Skeletal muscle cell (primary cell): Measurements from ENCODE around the gene SCYGR6.
A peak's percentile ranks its signal among the peaks of the same experiment; 100 is the strongest.

Experiments used
- DNase-seq: peaks from one replicate; pipeline ENCODE4 v3.0.0-alpha.2; 2010; ENCODE audit warnings: low read depth
- H3K4me3 ChIP-seq: 2 replicates; pipeline ENCODE4 v1.5.1; 2011; ENCODE audit warnings: low read depth, mild to moderate bottlenecking, control low read depth, low read length, moderate library complexity

Gene SCYGR6

GRCh38 chr2:227717687-227718567 is 6.6 kb downstream of the SCYGR6 start, which contains the start of gene SLC19A3:
TSS of gene SLC19A3 (minus strand) at chr2:227718028. CDS start at chr2:227702318, 15,710 bp downstream.
- DNase-seq, result peak; percentile 69
- H3K4me3 ChIP-seq, result peak within 1 kb of the TSS; percentile 51

GRCh38 chr2:227716501-227716900 is 8.1 kb downstream of the SCYGR6 start:
- no peak for DNase-seq
- H3K4me3 ChIP-seq, result no peak overlapping the region

GRCh38 chr2:227713291-227713690 is 11.3 kb downstream of the SCYGR6 start:
- no peak for DNase-seq

GRCh38 chr2:227710986-227711385 is 13.6 kb downstream of the SCYGR6 start:
- DNase-seq, result no peak
- no peak overlapping the region for H3K4me3 ChIP-seq

More at GRCh38 chr2:227713291-227713690, 11.3 kb downstream of the SCYGR6 start:
- no peak overlapping the region for H3K4me3 ChIP-seq

GRCh38 chr2:227707390-227707789 is 17.2 kb downstream of the SCYGR6 start:
- H3K4me3 ChIP-seq, result no peak overlapping the region
- no peak for DNase-seq

- H3K4me3 ChIP-seq, result no peak overlapping the region
- DNase-seq, result no peak
Observed at GRCh38 chr2:227706859-227707258, 17.7 kb downstream of the SCYGR6 start.

- peak; percentile 11 for DNase-seq
- H3K4me3 ChIP-seq, result no peak overlapping the region
Observed at GRCh38 chr2:227703961-227704360, 20.6 kb downstream of the SCYGR6 start.

GRCh38 chr2:227703280-227703732 is 21.3 kb downstream of the SCYGR6 start:
- no peak for DNase-seq
- H3K4me3 ChIP-seq, result no peak overlapping the region

GRCh38 chr2:227701556-227701955 is 23.0 kb downstream of the SCYGR6 start:
- DNase-seq, result no peak
- H3K4me3 ChIP-seq, result no peak overlapping the region

- no peak overlapping the region for H3K4me3 ChIP-seq
- no peak for DNase-seq
Observed at GRCh38 chr2:227696990-227697679, 27.4 kb downstream of the SCYGR6 start.

- no peak for DNase-seq
Observed at GRCh38 chr2:227687189-227687588, 37.4 kb downstream of the SCYGR6 start.

GRCh38 chr2:227684258-227684657 is 40.3 kb downstream of the SCYGR6 start:
- DNase-seq, result no peak
- no peak overlapping the region for H3K4me3 ChIP-seq

More at GRCh38 chr2:227687189-227687588, 37.4 kb downstream of the SCYGR6 start:
- no peak overlapping the region for H3K4me3 ChIP-seq

GRCh38 chr2:227677928-227678327 is 46.6 kb downstream of the SCYGR6 start:
- H3K4me3 ChIP-seq, result no peak overlapping the region

GRCh38 chr2:227674485-227674884 is 50.1 kb downstream of the SCYGR6 start:
- DNase-seq, result no peak
- H3K4me3 ChIP-seq, result no peak overlapping the region

More at GRCh38 chr2:227677928-227678327, 46.6 kb downstream of the SCYGR6 start:
- DNase-seq, result no peak
